OCI-LY3 (cell line): ENCODE results near the gene NBPF1.
"Not testable (repeated sequence)": the region's sequence is repeated elsewhere in the genome, so short reads cannot be mapped to it uniquely, and the experiment has no call there.

Experiments
- H2AFZ ChIP-seq: fragments of 200-600, 300-600 bp; shearing (Covaris generic); 2 replicates; pipeline ENCODE4 v1.6.0; 2014; ENCODE audit warnings: antibody characterized with exemption, low read depth, low read length
- H3K27ac ChIP-seq: fragments of 200-600, 300-600 bp; sonication (generic); 2 replicates; pipeline ENCODE4 v1.5.1; 2014; ENCODE audit warnings: mild to moderate bottlenecking, low read length, moderate library complexity, mixed read lengths
- H3K27me3 ChIP-seq: fragments of 200-600, 300-600 bp; sonication (generic); 2 replicates; pipeline ENCODE4 v1.6.1; 2014; ENCODE audit warnings: low read depth, low read length, mixed read lengths
- H3K36me3 ChIP-seq: fragments of 200-600, 300-600 bp; sonication (generic); replicated peaks from 2 replicates; pipeline ENCODE3; 2014; ENCODE audit warnings: low read depth, low read length, mixed read lengths
- H3K4me1 ChIP-seq: fragments of 300-600, 200-600 bp; sonication (generic); 2 replicates; pipeline ENCODE4 v1.6.1; 2014; ENCODE audit warnings: low read length, mixed read lengths
- H3K4me2 ChIP-seq: fragments of 200-600, 300-600 bp; sonication (generic); 2 replicates; pipeline ENCODE4 v1.6.1; 2014; ENCODE audit warnings: low read length, mixed read lengths
- H3K4me3 ChIP-seq: fragments of 300-600, 200-600 bp; sonication (generic); 2 replicates; pipeline ENCODE4 v1.5.1; 2014; ENCODE audit warnings: antibody characterized with exemption, mild to moderate bottlenecking, low read length, moderate library complexity
- H3K79me2 ChIP-seq: fragments of 300-600, 200-600 bp; shearing (Covaris generic); 2 replicates; pipeline ENCODE4 v1.6.1; 2014; ENCODE audit warnings: mild to moderate bottlenecking, low read length, mixed read lengths
- H3K9ac ChIP-seq: fragments of 300-600, 200-600 bp; shearing (Covaris generic); 2 replicates; pipeline ENCODE4 v1.6.0; 2014; ENCODE audit warnings: mild to moderate bottlenecking, low read length, moderate library complexity
- H3K9me3 ChIP-seq: fragments of 200-600, 300-600 bp; shearing (Covaris generic); 2 replicates; pipeline ENCODE4 v1.6.1; 2014; ENCODE audit warnings: low read length, mixed read lengths; ENCODE audit not compliant: insufficient read depth
- H4K20me1 ChIP-seq: fragments of 200-600, 300-600 bp; sonication (generic); 2 replicates; pipeline ENCODE4 v1.6.1; 2016; ENCODE audit warnings: low read length, mixed read lengths; ENCODE audit not compliant: insufficient read depth

Gene NBPF1

GRCh38 chr1:16550212-16550918, 63.0 kb downstream of the NBPF1 start:
- not testable (repeated sequence) for H3K27me3 ChIP-seq

GRCh38 chr1:16549545-16549944, 63.8 kb downstream of the NBPF1 start:
- H3K9ac ChIP-seq, H4K20me1 ChIP-seq, H3K4me2 ChIP-seq, H3K27ac ChIP-seq, H2AFZ ChIP-seq, H3K4me3 ChIP-seq, H3K27me3 ChIP-seq, H3K4me1 ChIP-seq, H3K79me2 ChIP-seq, H3K9me3 ChIP-seq, H3K36me3 ChIP-seq: not testable (repeated sequence)

More at GRCh38 chr1:16550212-16550918, 63.0 kb downstream of the NBPF1 start:
- H3K79me2 ChIP-seq, H2AFZ ChIP-seq, H4K20me1 ChIP-seq, H3K4me3 ChIP-seq, H3K36me3 ChIP-seq, H3K9me3 ChIP-seq, H3K4me1 ChIP-seq, H3K4me2 ChIP-seq, H3K27ac ChIP-seq, H3K9ac ChIP-seq: not testable (repeated sequence)

- H3K4me1 ChIP-seq, H3K4me3 ChIP-seq: not testable (repeated sequence)
These were observed 65.7 kb downstream of the NBPF1 start for GRCh38 chr1:16547502-16548241.

DNA sequence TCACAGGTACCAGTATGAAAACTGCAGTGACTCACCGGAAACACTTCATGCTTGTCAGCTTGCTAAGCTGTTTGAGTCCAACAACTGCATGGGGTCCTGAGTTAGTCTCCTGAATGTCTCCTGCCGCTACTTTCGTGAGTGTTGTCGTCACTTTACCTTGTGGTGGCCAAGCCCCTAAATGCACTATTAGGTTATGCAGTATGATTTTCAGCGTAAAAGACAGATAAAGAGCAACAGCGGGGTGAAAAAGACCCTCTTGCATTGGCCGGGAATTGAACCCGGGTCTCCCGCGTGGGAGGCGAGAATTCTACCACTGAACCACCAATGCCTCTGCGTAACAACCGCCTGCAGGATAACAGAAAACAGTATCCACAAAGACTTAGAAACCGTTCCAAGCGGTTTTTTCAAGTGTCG, 67.7 kb downstream of the NBPF1 start:
- H3K27me3 ChIP-seq, H3K36me3 ChIP-seq, H3K79me2 ChIP-seq, H3K9me3 ChIP-seq, H3K4me1 ChIP-seq, H3K9ac ChIP-seq, H4K20me1 ChIP-seq, H3K27ac ChIP-seq, H2AFZ ChIP-seq: not testable (repeated sequence)
- peak overlapping the region; percentile 32 for H3K4me2 ChIP-seq
- peak overlapping the region; percentile 46 for H3K4me3 ChIP-seq

More at GRCh38 chr1:16547502-16548241, 65.7 kb downstream of the NBPF1 start:
- not testable (repeated sequence) for H3K27ac ChIP-seq, H3K27me3 ChIP-seq, H3K9me3 ChIP-seq, H3K9ac ChIP-seq, H3K36me3 ChIP-seq, H4K20me1 ChIP-seq, H3K79me2 ChIP-seq, H2AFZ ChIP-seq, H3K4me2 ChIP-seq

- H3K9ac ChIP-seq, H3K79me2 ChIP-seq, H3K9me3 ChIP-seq, H3K36me3 ChIP-seq, H3K4me3 ChIP-seq, H3K27ac ChIP-seq, H3K4me1 ChIP-seq, H3K27me3 ChIP-seq, H2AFZ ChIP-seq, H4K20me1 ChIP-seq: not testable (repeated sequence)
- H3K4me2 ChIP-seq: peak overlapping the region; percentile 16; the same call in 1 of the 2 replicates
These were observed 72.9 kb downstream of the NBPF1 start for GRCh38 chr1:16540421-16540893.

- not testable (repeated sequence) for H3K4me1 ChIP-seq, H3K9ac ChIP-seq, H3K79me2 ChIP-seq, H3K36me3 ChIP-seq, H3K9me3 ChIP-seq, H3K27ac ChIP-seq, H3K4me2 ChIP-seq, H2AFZ ChIP-seq, H4K20me1 ChIP-seq, H3K27me3 ChIP-seq, H3K4me3 ChIP-seq
These were observed 75.8 kb downstream of the NBPF1 start for GRCh38 chr1:16537528-16537927.

- H3K79me2 ChIP-seq, H3K27ac ChIP-seq, H3K36me3 ChIP-seq, H3K4me2 ChIP-seq, H4K20me1 ChIP-seq, H3K9ac ChIP-seq, H3K4me1 ChIP-seq, H3K9me3 ChIP-seq, H3K27me3 ChIP-seq, H2AFZ ChIP-seq, H3K4me3 ChIP-seq: not testable (repeated sequence)
These were observed 76.6 kb downstream of the NBPF1 start for GRCh38 chr1:16536796-16537195.

DNA sequence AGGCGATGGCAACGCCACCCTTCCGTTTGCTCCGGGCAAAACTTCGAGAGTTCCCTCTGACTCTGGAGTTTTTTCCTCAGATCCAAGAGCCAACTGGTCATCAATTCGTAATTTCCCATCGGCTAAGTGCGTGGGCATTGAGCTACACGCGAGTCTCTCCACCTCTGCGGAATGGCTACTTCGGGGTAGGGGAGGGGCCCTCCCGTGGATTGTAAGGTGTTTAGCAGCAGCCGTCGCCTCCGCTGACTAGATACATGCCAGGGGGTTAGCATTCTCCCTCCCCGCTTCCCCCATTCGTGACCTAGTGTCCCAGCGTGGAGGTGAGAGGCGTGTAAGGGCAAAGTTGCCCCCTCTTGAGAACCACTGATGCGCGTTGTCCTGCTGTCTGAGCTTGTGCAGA, 77.5 kb downstream of the NBPF1 start:
- not testable (repeated sequence) for H3K4me2 ChIP-seq, H4K20me1 ChIP-seq

DNA sequence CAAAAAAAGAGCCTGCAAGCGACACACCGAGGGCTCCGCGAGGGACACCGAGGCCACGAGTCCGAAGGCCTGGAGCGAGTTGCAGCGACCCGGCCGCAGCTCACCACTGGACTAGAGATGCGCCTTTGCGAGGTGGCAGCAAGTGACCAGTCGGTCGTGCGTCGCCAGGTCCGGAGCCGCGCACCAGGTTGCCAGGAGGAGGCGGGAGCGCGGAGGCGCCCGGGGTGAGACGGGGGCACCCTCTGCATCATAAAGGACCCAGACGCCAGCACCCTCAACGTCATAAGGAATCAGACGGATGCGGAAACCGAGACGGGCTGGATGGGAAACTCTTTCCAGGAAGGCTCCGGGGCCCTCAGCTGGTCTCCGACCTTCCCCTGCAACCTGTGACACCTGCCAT, 77.9 kb downstream of the NBPF1 start:
- H3K79me2 ChIP-seq, H3K36me3 ChIP-seq, H3K27ac ChIP-seq, H4K20me1 ChIP-seq, H3K27me3 ChIP-seq, H3K9me3 ChIP-seq, H2AFZ ChIP-seq, H3K4me1 ChIP-seq, H3K9ac ChIP-seq, H3K4me2 ChIP-seq, H3K4me3 ChIP-seq: not testable (repeated sequence)

More for the DNA sequence above, 77.5 kb downstream of the NBPF1 start:
- H3K9ac ChIP-seq, H3K4me3 ChIP-seq, H3K4me1 ChIP-seq, H3K36me3 ChIP-seq, H3K9me3 ChIP-seq, H2AFZ ChIP-seq, H3K79me2 ChIP-seq, H3K27me3 ChIP-seq, H3K27ac ChIP-seq: not testable (repeated sequence)
